ENCODE data around the gene SDC4.

Gene SDC4

GRCh38 chr20:45363611-45364492 is 15.6 kb upstream of the SDC4 start:
- peak overlapping the region; percentile 78 for H3K4me3 ChIP-seq (ENCODE audit: low read length)
- peaks cover 8% of the 10 kb centered on the region; the same call in 1 of the 2 replicates for H3K4me1 ChIP-seq (ENCODE audit: insufficient read depth, low read length)
- H3K27me3 ChIP-seq (ENCODE audit: insufficient read depth, low read length): no peaks in the 10 kb centered on the region
- no peak overlapping the region for H3K27ac ChIP-seq (ENCODE audit: low read depth, low read length)
- peak overlapping the region; percentile 79 for H3K9ac ChIP-seq (ENCODE audit: low read depth, low read length)
- peaks cover 37% of the 10 kb centered on the region for H3K36me3 ChIP-seq (ENCODE audit: insufficient read depth, low read length)
- WGBS: 32% methylated on average over 22 of the region's 23 CpGs
- no peaks in the 10 kb centered on the region for H3K9me3 ChIP-seq (ENCODE audit: insufficient read depth, low read depth, low read length)

DNA sequence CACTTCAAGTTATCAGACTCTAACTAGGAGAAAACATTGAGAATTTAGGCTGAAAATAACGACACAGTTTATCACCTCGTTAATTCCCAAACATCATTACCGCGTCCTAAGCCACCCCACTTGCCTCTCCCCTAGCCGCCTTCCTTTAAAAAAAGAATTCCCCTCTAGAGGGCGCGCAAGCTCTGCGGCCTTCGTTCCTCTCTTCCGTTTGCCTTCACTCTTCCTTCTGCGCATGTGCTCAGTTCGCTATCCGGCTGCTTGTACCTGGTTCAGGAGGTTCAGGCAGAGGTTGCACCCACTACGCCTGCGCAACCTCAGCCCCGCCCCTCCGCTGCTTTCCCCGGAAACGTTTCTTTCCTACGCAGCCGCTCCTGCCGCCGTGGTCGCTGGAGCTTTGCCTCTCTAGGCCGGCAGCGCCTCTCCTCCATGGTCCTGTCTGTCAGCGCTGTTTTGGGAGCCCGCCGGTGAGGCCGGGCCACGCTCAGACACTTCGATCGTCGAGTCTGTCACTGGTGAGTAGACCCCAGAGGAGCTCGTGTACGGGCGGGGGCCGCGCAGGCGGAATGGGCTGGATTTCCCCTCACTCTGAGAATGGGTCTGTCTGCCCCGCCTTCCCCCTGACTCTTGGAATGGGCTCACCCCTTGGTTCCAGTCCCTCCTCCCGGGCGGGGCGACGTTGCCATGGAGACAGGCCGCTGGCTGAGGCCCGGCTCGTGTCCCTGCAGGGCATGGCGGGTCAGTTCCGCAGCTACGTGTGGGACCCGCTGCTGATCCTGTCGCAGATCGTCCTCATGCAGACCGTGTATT is 14.8 kb upstream of the SDC4 start, which contains the start of gene SYS1:
TSS of gene SYS1 (plus strand) at position 353 of the 807 bp plus-strand sequence. CDS start at position 729, 376 bp downstream.
- H3K4me1 ChIP-seq (ENCODE audit: insufficient read depth, low read length): peaks cover 14% of the 10 kb centered on the region
- H3K9me3 ChIP-seq (ENCODE audit: insufficient read depth, low read depth, low read length): no peaks in the 10 kb centered on the region
- no peaks in the 10 kb centered on the region for H3K27me3 ChIP-seq (ENCODE audit: insufficient read depth, low read length)
- peak within 1 kb of the TSS; percentile 79 for H3K9ac ChIP-seq (ENCODE audit: low read depth, low read length)
- H3K4me3 ChIP-seq (ENCODE audit: low read length): peak within 1 kb of the TSS; percentile 78
- WGBS: under 1% methylated on average over 55 of the region's 55 CpGs
- H3K36me3 ChIP-seq (ENCODE audit: insufficient read depth, low read length): peaks cover 29% of the 10 kb centered on the region
- peak within 1 kb of the TSS; percentile 81 for H3K27ac ChIP-seq (ENCODE audit: low read depth, low read length)

- peaks cover 17% of the 10 kb centered on the region for H3K36me3 ChIP-seq (ENCODE audit: insufficient read depth, low read length)
- H3K27ac ChIP-seq (ENCODE audit: low read depth, low read length): no peak overlapping the region
- no peak overlapping the region for H3K9ac ChIP-seq (ENCODE audit: low read depth, low read length)
- no peaks in the 10 kb centered on the region for H3K27me3 ChIP-seq (ENCODE audit: insufficient read depth, low read length)
- H3K9me3 ChIP-seq (ENCODE audit: insufficient read depth, low read depth, low read length): no peaks in the 10 kb centered on the region
- H3K4me1 ChIP-seq (ENCODE audit: insufficient read depth, low read length): peaks cover 17% of the 10 kb centered on the region
- no peak overlapping the region for H3K4me3 ChIP-seq (ENCODE audit: low read length)
- WGBS: 95% methylated on average over 5 of the region's 6 CpGs
Observed at GRCh38 chr20:45361793-45362192, 13.6 kb upstream of the SDC4 start.

DNA sequence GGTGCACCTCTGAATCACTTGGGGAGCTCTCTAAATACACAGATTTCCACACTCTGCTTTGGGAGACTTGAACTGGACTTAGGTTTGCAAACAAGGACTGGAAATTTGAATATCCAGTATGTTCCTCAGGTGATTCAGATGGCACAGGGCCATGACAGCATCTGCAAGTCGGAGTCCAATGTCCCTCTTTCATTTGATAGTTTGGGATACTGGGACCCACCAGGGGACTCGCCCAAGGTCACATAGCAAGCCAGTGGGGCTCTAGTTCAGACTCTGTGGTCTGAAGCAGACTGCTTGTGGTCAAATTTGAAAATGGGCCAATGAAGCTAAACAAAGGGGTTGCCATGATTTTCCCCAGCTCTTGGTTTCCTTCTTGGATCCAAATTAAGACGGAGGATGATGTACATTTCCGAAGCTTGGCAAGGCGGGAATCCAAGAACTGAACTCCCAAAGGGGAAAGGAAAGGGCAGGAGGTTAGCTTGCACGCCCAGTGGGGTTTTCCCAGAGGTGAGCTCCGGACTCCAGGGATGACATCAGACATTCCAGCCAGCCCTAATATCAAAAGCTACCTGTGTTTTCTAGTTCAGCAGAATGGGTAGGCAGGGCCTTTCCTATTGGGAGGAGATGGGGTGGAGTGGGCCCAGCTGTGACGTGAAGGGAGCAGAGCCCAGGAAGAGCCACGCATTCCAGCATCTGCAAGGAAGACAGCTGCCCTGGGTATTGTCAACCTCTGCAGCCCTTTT is 11.4 kb upstream of the SDC4 start:
- H3K36me3 ChIP-seq (ENCODE audit: insufficient read depth, low read length): no peaks in the 10 kb centered on the region
- no peak overlapping the region for H3K4me3 ChIP-seq (ENCODE audit: low read length)
- peaks cover 17% of the 10 kb centered on the region for H3K4me1 ChIP-seq (ENCODE audit: insufficient read depth, low read length)
- H3K9ac ChIP-seq (ENCODE audit: low read depth, low read length): no peak overlapping the region
- H3K27me3 ChIP-seq (ENCODE audit: insufficient read depth, low read length): no peaks in the 10 kb centered on the region
- no peaks in the 10 kb centered on the region for H3K9me3 ChIP-seq (ENCODE audit: insufficient read depth, low read depth, low read length)
- WGBS: 84% methylated on average over 9 of the region's 9 CpGs
- no peak overlapping the region for H3K27ac ChIP-seq (ENCODE audit: low read depth, low read length)

GRCh38 chr20:45359069-45359405 is 10.8 kb upstream of the SDC4 start:
- H3K27me3 ChIP-seq (ENCODE audit: insufficient read depth, low read length): no peaks in the 10 kb centered on the region
- H3K27ac ChIP-seq (ENCODE audit: low read depth, low read length): no peak overlapping the region
- peaks cover 17% of the 10 kb centered on the region for H3K4me1 ChIP-seq (ENCODE audit: insufficient read depth, low read length)
- no peaks in the 10 kb centered on the region for H3K36me3 ChIP-seq (ENCODE audit: insufficient read depth, low read length)
- H3K9ac ChIP-seq (ENCODE audit: low read depth, low read length): no peak overlapping the region
- H3K9me3 ChIP-seq (ENCODE audit: insufficient read depth, low read depth, low read length): no peaks in the 10 kb centered on the region
- 87% methylated on average over 7 of the region's 7 CpGs for WGBS
- H3K4me3 ChIP-seq (ENCODE audit: low read length): no peak overlapping the region

DNA sequence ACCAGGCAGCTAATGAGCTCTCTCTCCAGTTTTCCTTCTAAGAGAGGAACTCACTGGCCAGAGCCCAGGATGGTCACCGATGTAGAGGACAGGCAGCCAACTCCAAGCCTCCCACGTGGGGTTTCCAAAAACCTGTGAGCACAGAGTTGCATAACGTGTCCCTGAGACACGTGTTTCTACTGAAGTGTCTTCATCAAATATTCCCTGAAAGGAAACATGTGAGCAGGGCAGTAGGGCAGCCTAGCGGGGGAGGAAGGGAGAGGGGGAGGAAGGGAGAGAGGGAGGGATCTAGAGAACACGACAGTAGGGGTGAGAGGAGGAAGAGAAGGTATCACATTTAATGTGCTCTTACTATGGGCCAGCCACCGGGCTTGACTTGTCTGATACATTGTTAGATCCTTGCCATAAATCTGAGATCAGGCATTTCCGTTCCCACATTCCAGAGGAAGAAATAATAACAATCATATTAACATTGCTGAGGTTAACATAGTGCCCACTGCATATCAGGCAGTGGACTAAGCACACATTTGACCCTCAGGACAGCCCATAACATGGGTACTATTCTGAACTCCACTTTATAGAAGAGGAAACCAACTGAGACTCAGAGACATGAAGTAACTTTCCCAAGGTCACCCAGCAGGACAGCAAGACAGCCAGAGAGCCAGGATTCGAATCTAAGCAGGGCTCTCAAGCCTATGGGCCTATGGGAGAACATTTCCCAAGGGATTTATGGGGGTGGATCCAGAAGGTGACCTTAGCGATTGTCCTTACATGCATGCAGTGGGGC is 10.3 kb upstream of the SDC4 start:
- 62% methylated on average over 10 of the region's 10 CpGs for WGBS
- H3K4me3 ChIP-seq (ENCODE audit: low read length): no peak overlapping the region
- peaks cover 18% of the 10 kb centered on the region for H3K4me1 ChIP-seq (ENCODE audit: insufficient read depth, low read length)
- no peaks in the 10 kb centered on the region for H3K9me3 ChIP-seq (ENCODE audit: insufficient read depth, low read depth, low read length)
- H3K9ac ChIP-seq (ENCODE audit: low read depth, low read length): no peak overlapping the region
- H3K27ac ChIP-seq (ENCODE audit: low read depth, low read length): no peak overlapping the region
- no peaks in the 10 kb centered on the region for H3K36me3 ChIP-seq (ENCODE audit: insufficient read depth, low read length)
- no peaks in the 10 kb centered on the region for H3K27me3 ChIP-seq (ENCODE audit: insufficient read depth, low read length)

- WGBS: 56% methylated on average over 3 of the region's 5 CpGs
- H3K27me3 ChIP-seq (ENCODE audit: insufficient read depth, low read length): no peaks in the 10 kb centered on the region
- H3K36me3 ChIP-seq (ENCODE audit: insufficient read depth, low read length): no peaks in the 10 kb centered on the region
- no peak overlapping the region for H3K9ac ChIP-seq (ENCODE audit: low read depth, low read length)
- no peak overlapping the region for H3K4me3 ChIP-seq (ENCODE audit: low read length)
- peaks cover 19% of the 10 kb centered on the region for H3K4me1 ChIP-seq (ENCODE audit: insufficient read depth, low read length)
- H3K27ac ChIP-seq (ENCODE audit: low read depth, low read length): no peak overlapping the region
- H3K9me3 ChIP-seq (ENCODE audit: insufficient read depth, low read depth, low read length): no peaks in the 10 kb centered on the region
Observed at GRCh38 chr20:45355209-45356084, 7.2 kb upstream of the SDC4 start.

DNA sequence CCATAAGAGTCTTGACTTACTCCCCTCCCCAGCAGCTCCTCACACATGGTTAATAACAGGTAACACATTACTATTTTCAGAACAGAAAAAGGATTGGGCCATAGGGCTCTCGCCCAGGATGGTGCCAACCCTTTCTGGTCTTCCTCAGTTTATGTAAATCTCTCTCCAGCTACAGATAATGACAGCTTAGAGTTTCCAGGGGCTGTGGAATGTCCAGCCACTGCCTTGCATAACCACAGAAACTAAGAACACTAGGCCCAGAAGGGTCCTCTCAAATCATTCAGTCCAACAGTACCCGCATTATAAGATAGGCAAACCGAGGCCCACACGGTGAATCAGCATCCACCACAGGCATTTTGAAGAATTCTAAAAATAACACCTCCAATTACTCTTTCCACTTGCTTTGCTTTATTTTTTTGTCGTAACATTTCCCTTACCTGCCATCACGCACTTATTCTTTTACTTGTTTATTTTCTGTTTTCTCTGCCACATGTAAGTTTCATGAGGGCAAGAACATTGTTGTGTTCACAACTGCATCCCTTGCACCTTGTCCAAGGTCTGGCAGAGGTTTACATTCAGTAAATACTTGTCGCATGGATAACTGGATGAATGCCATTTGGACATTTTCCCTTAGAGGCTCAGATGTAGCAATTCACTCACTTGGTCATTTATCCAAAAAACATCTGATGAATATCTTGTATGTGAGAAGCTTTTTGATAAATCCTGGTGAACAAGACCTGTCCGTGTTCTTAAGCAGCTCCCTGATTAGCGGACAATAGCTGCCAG is 6.4 kb upstream of the SDC4 start:
- no peak overlapping the region for H3K9ac ChIP-seq (ENCODE audit: low read depth, low read length)
- WGBS: 85% methylated on average over 9 of the region's 9 CpGs
- no peaks in the 10 kb centered on the region for H3K9me3 ChIP-seq (ENCODE audit: insufficient read depth, low read depth, low read length)
- no peak overlapping the region for H3K27ac ChIP-seq (ENCODE audit: low read depth, low read length)
- H3K4me1 ChIP-seq (ENCODE audit: insufficient read depth, low read length): peaks cover 16% of the 10 kb centered on the region
- no peak overlapping the region for H3K4me3 ChIP-seq (ENCODE audit: low read length)
- H3K36me3 ChIP-seq (ENCODE audit: insufficient read depth, low read length): no peaks in the 10 kb centered on the region
- no peaks in the 10 kb centered on the region for H3K27me3 ChIP-seq (ENCODE audit: insufficient read depth, low read length)

GRCh38 chr20:45353746-45354145 is 5.5 kb upstream of the SDC4 start:
- 75% methylated on average over 1 of the region's 1 CpG for WGBS
- Histone ChIP-seq H3K36me3 (ENCODE audit: insufficient read depth, low read length) (no peaks in the 10 kb centered on the region), H3K4me3 (ENCODE audit: low read length) (no peak overlapping the region), H3K27me3 (ENCODE audit: insufficient read depth, low read length) (no peaks in the 10 kb centered on the region), H3K9ac (ENCODE audit: low read depth, low read length) (no peak overlapping the region), H3K4me1 (ENCODE audit: insufficient read depth, low read length) (peaks cover 16% of the 10 kb centered on the region), H3K27ac (ENCODE audit: low read depth, low read length) (no peak overlapping the region), H3K9me3 (ENCODE audit: insufficient read depth, low read depth, low read length) (no peaks in the 10 kb centered on the region)

Measured in HUES64 (cell line).